Mononuclear cell (primary cell): ENCODE results near the gene TRAF3. TPM values are rescaled to one million over a fixed set of nuclear protein-coding genes. Genes with fewer than 3 reads are reported as not detected.

ENCODE experiments used
- H3K27me3 ChIP-seq: 2 replicates; pipeline ENCODE4 v1.6.0; 2011; ENCODE audit warnings: low read length, control low read depth; ENCODE audit not compliant: insufficient read depth
- H3K4me1 ChIP-seq: 2 replicates; pipeline ENCODE4 v1.5.1; 2011; ENCODE audit warnings: mild to moderate bottlenecking, low read length, control low read depth; ENCODE audit not compliant: insufficient read depth
- H3K4me3 ChIP-seq: 2 replicates; pipeline ENCODE4 v1.5.1; 2011; ENCODE audit warnings: mild to moderate bottlenecking, low read length, moderate library complexity
- H3K9me3 ChIP-seq: 2 replicates; pipeline ENCODE4 v1.5.1; 2011; ENCODE audit warnings: low read depth, mild to moderate bottlenecking, control low read depth, low read length
- total RNA-seq: library from RNA; depleted of rRNA; stranded (reverse); fragments of >200 nt; gene quantifications from one replicate; pipeline ENCODE4 v1.2.3, GENCODE V29; 2012

TRAF3 gene
- total RNA-seq: 42.4 TPM

GRCh38 chr14:102776761-102777710 is at the start of gene TRAF3:
Gene TRAF3, plus strand, starts transcription at chr14:102777449. Its CDS starts 92,753 bp downstream, at chr14:102870202.
- Histone ChIP-seq H3K4me1 (peaks cover 63% of the 10 kb centered on the region), H3K27me3 (no peaks in the 10 kb centered on the region), H3K4me3 (peak within 1 kb of the TSS; percentile 90), H3K9me3 (no peaks in the 10 kb centered on the region)

- no peak overlapping the region for H3K4me3 ChIP-seq
- no peaks in the 10 kb centered on the region for H3K4me1 ChIP-seq
- no peaks in the 10 kb centered on the region for H3K27me3 ChIP-seq
- no peaks in the 10 kb centered on the region for H3K9me3 ChIP-seq
Observed at GRCh38 chr14:102728501-102728900, 48.7 kb upstream of the TRAF3 start.

GRCh38 chr14:102729268-102729667 is 48.0 kb upstream of the TRAF3 start:
- Histone ChIP-seq H3K27me3 (no peaks in the 10 kb centered on the region), H3K4me3 (no peak overlapping the region), H3K4me1 (no peaks in the 10 kb centered on the region), H3K9me3 (no peaks in the 10 kb centered on the region)

- Histone ChIP-seq H3K4me3 (no peak overlapping the region), H3K4me1 (no peaks in the 10 kb centered on the region), H3K27me3 (no peaks in the 10 kb centered on the region), H3K9me3 (no peaks in the 10 kb centered on the region)
Observed at GRCh38 chr14:102729825-102730224, 47.4 kb upstream of the TRAF3 start.

- H3K27me3 ChIP-seq: no peaks in the 10 kb centered on the region
- no peaks in the 10 kb centered on the region for H3K4me1 ChIP-seq
- H3K9me3 ChIP-seq: no peaks in the 10 kb centered on the region
- no peak overlapping the region for H3K4me3 ChIP-seq
Observed at GRCh38 chr14:102731101-102731870, 46.0 kb upstream of the TRAF3 start.

- no peaks in the 10 kb centered on the region for H3K27me3 ChIP-seq
- no peaks in the 10 kb centered on the region for H3K4me1 ChIP-seq
- H3K4me3 ChIP-seq: no peak overlapping the region
- H3K9me3 ChIP-seq: no peaks in the 10 kb centered on the region
Observed at GRCh38 chr14:102731871-102732800, 45.1 kb upstream of the TRAF3 start.

- H3K4me1 ChIP-seq: no peaks in the 10 kb centered on the region
- no peaks in the 10 kb centered on the region for H3K9me3 ChIP-seq
- no peaks in the 10 kb centered on the region for H3K27me3 ChIP-seq
- no peak overlapping the region for H3K4me3 ChIP-seq
Observed at GRCh38 chr14:102732924-102733323, 44.3 kb upstream of the TRAF3 start.

GRCh38 chr14:102733326-102733725 is 43.9 kb upstream of the TRAF3 start:
- H3K4me1 ChIP-seq: no peaks in the 10 kb centered on the region
- no peaks in the 10 kb centered on the region for H3K9me3 ChIP-seq
- H3K27me3 ChIP-seq: no peaks in the 10 kb centered on the region
- H3K4me3 ChIP-seq: no peak overlapping the region

- Histone ChIP-seq H3K9me3 (no peaks in the 10 kb centered on the region), H3K4me1 (no peaks in the 10 kb centered on the region), H3K4me3 (no peak overlapping the region), H3K27me3 (no peaks in the 10 kb centered on the region)
Observed at GRCh38 chr14:102734436-102734835, 42.8 kb upstream of the TRAF3 start.

- H3K4me1 ChIP-seq: no peaks in the 10 kb centered on the region
- H3K27me3 ChIP-seq: no peaks in the 10 kb centered on the region
- no peaks in the 10 kb centered on the region for H3K9me3 ChIP-seq
- H3K4me3 ChIP-seq: no peak overlapping the region
Observed at GRCh38 chr14:102736956-102737355, 40.3 kb upstream of the TRAF3 start.

GRCh38 chr14:102737402-102738372 is 39.6 kb upstream of the TRAF3 start:
- Histone ChIP-seq H3K9me3 (no peaks in the 10 kb centered on the region), H3K4me3 (no peak overlapping the region), H3K4me1 (no peaks in the 10 kb centered on the region), H3K27me3 (no peaks in the 10 kb centered on the region)

GRCh38 chr14:102738373-102739189 is 38.7 kb upstream of the TRAF3 start:
- no peaks in the 10 kb centered on the region for H3K4me1 ChIP-seq
- H3K9me3 ChIP-seq: no peaks in the 10 kb centered on the region
- H3K27me3 ChIP-seq: no peaks in the 10 kb centered on the region
- no peak overlapping the region for H3K4me3 ChIP-seq

- H3K4me3 ChIP-seq: no peak overlapping the region
- H3K4me1 ChIP-seq: no peaks in the 10 kb centered on the region
- no peaks in the 10 kb centered on the region for H3K9me3 ChIP-seq
- H3K27me3 ChIP-seq: no peaks in the 10 kb centered on the region
Observed at GRCh38 chr14:102739190-102739469, 38.1 kb upstream of the TRAF3 start.
